Hepatocyte (in vitro differentiated cells): ENCODE results near the gene FCER2.

Experiments used
- EZH2 ChIP-seq: fragments of 200-600 bp; sonication (generic); IDR thresholded peaks from 2 replicates; pipeline ENCODE4 v1.6.1; 2016; ENCODE audit warnings: antibody characterized with exemption, mild to moderate bottlenecking, borderline replicate concordance
- TF ChIP-seq, protein P1 (sequence below): fragments of 200-600 bp; sonication (generic); IDR thresholded peaks from 2 replicates; pipeline ENCODE4 v1.5.1; 2016; ENCODE audit warnings: antibody characterized with exemption, mild to moderate bottlenecking; ENCODE audit not compliant: poor library complexity

DNA sequence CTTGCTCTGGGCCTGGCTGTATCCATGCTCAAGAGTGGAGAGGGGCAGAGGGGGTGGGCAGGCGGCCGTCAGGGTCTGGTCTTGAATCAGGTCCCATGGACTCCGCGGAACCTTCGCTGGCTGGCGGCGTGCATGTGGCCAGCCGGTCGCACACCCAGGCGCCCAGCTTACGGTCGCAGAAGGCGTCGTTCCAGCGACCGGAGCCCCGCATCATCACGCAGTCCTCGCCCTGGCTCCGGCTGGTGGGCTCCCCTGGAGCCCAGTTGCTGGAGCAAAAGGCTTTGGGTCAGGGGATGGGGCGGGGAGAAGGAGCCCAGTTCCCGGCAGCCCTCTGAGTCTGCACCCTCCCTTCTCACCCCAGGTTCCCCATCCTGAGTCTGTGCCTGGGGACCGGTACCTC lies 12.8 kb downstream of the FCER2 start:
- no peak for TF ChIP-seq EZH2
- TF ChIP-seq, protein P1, sequence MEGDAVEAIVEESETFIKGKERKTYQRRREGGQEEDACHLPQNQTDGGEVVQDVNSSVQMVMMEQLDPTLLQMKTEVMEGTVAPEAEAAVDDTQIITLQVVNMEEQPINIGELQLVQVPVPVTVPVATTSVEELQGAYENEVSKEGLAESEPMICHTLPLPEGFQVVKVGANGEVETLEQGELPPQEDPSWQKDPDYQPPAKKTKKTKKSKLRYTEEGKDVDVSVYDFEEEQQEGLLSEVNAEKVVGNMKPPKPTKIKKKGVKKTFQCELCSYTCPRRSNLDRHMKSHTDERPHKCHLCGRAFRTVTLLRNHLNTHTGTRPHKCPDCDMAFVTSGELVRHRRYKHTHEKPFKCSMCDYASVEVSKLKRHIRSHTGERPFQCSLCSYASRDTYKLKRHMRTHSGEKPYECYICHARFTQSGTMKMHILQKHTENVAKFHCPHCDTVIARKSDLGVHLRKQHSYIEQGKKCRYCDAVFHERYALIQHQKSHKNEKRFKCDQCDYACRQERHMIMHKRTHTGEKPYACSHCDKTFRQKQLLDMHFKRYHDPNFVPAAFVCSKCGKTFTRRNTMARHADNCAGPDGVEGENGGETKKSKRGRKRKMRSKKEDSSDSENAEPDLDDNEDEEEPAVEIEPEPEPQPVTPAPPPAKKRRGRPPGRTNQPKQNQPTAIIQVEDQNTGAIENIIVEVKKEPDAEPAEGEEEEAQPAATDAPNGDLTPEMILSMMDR, result no peak
